HG03469 (cell line): ENCODE measurements around the gene AGAP2.

Experiments
- ATAC-seq: cut with Tn5 transposase; IDR thresholded peaks from one replicate; pipeline ENCODE4 v1.9.1; 2021; ENCODE audit warnings: mild to moderate bottlenecking, moderate library complexity, moderate number of reproducible peaks; ENCODE audit not compliant: unreplicated experiment

Gene AGAP2

GRCh38 chr12:57769594-57769993 is 31.1 kb upstream of the AGAP2 start:
- no peak for ATAC-seq

GRCh38 chr12:57767876-57768275 is 29.3 kb upstream of the AGAP2 start:
- ATAC-seq: no peak

GRCh38 chr12:57767305-57767698 is 28.8 kb upstream of the AGAP2 start:
- no peak for ATAC-seq

- no peak for ATAC-seq
Measured at GRCh38 chr12:57766464-57767304, 28.1 kb upstream of the AGAP2 start, which contains the start of gene CYP27B1. Gene CYP27B1 (minus strand): TSS chr12:57767078. CDS start chr12:57767041, 37 bp downstream.

GRCh38 chr12:57765698-57766463 is 27.3 kb upstream of the AGAP2 start:
- no peak for ATAC-seq

- ATAC-seq: no peak
Measured at GRCh38 chr12:57765003-57765697, 26.6 kb upstream of the AGAP2 start.

- no peak for ATAC-seq
Measured at GRCh38 chr12:57764662-57765002, 26.1 kb upstream of the AGAP2 start.

GRCh38 chr12:57763881-57764661 is 25.5 kb upstream of the AGAP2 start:
- no peak for ATAC-seq

GRCh38 chr12:57762463-57762862 is 23.9 kb upstream of the AGAP2 start:
- ATAC-seq: no peak

- ATAC-seq: no peak
Measured at GRCh38 chr12:57761391-57761998, 23.0 kb upstream of the AGAP2 start.

- ATAC-seq: no peak
Measured at GRCh38 chr12:57760347-57760982, 21.9 kb upstream of the AGAP2 start.

GRCh38 chr12:57759360-57759980 is 20.9 kb upstream of the AGAP2 start:
- no peak for ATAC-seq

- ATAC-seq: no peak
Measured at GRCh38 chr12:57758552-57759359, 20.2 kb upstream of the AGAP2 start.

- ATAC-seq: no peak
Measured at GRCh38 chr12:57757771-57758170, 19.2 kb upstream of the AGAP2 start.

- ATAC-seq: no peak
Measured at GRCh38 chr12:57756406-57757341, 18.1 kb upstream of the AGAP2 start.

- ATAC-seq: no peak
Measured at GRCh38 chr12:57755454-57756372, 17.2 kb upstream of the AGAP2 start.

- ATAC-seq: no peak
Measured at GRCh38 chr12:57755194-57755453, 16.6 kb upstream of the AGAP2 start.
